SU-DHL-6 (cell line): ENCODE measurements around the gene PTPRE.

Experiments
- H2AFZ ChIP-seq: fragments of 200-600 bp; sonication (generic); 2 replicates; pipeline ENCODE4 v1.6.1; 2014; ENCODE audit warnings: low read depth, mild to moderate bottlenecking, moderate library complexity, mixed read lengths, antibody characterized with exemption, low read length; ENCODE audit not compliant: severe bottlenecking
- H3F3A ChIP-seq: fragments of 200-600 bp; shearing (Covaris generic); 2 replicates; pipeline ENCODE4 v1.6.0; 2016; ENCODE audit warnings: antibody characterized with exemption, mild to moderate bottlenecking; ENCODE audit not compliant: insufficient read depth
- H3K27ac ChIP-seq: fragments of 200-600 bp; sonication (generic); 2 replicates; pipeline ENCODE4 v1.5.1; 2016; ENCODE audit warnings: low read depth, mild to moderate bottlenecking, low read length, moderate library complexity, mixed read lengths
- H3K27me3 ChIP-seq: fragments of 200-600 bp; sonication (generic), shearing (Covaris generic); 2 replicates; pipeline ENCODE4 v1.6.0; 2014; ENCODE audit warnings: mild to moderate bottlenecking, low read length
- H3K36me3 ChIP-seq: fragments of 200-600 bp; sonication (generic); 2 replicates; pipeline ENCODE4 v1.6.1; 2014; ENCODE audit warnings: mild to moderate bottlenecking, low read length, mixed read lengths
- H3K4me2 ChIP-seq: fragments of 300-600, 200-600 bp; shearing (Covaris generic), sonication (generic); 2 replicates; pipeline ENCODE4 v1.6.0; 2014; ENCODE audit warnings: low read length, low read depth, mild to moderate bottlenecking; ENCODE audit not compliant: poor library complexity, severe bottlenecking
- H3K4me3 ChIP-seq: fragments of 200-600 bp; sonication (generic); 2 replicates; pipeline ENCODE4 v1.5.1; 2014; ENCODE audit warnings: antibody characterized with exemption, low read length, mild to moderate bottlenecking, mixed read lengths; ENCODE audit not compliant: insufficient read depth, poor library complexity, severe bottlenecking
- H3K79me2 ChIP-seq: fragments of 200-600 bp; sonication (generic); 2 replicates; pipeline ENCODE4 v1.6.1; 2014; ENCODE audit warnings: mild to moderate bottlenecking, low read length, moderate library complexity; ENCODE audit not compliant: insufficient read depth
- H3K9ac ChIP-seq: fragments of 200-600 bp; sonication (generic); 2 replicates; pipeline ENCODE4 v1.7.0; 2014; ENCODE audit warnings: mild to moderate bottlenecking, low read length
- H3K9me2 ChIP-seq: fragments of 200-600 bp; sonication (generic); replicated peaks from 2 replicates; pipeline ENCODE4 v1.6.1; 2014; ENCODE audit warnings: low read length; ENCODE audit not compliant: insufficient read depth
- H3K9me3 ChIP-seq: fragments of 200-600 bp; sonication (generic); 2 replicates; pipeline ENCODE4 v1.6.1; 2014; ENCODE audit warnings: low read length, mixed read lengths; ENCODE audit not compliant: insufficient read depth
- H4K20me1 ChIP-seq: fragments of 200-600 bp; sonication (generic); 2 replicates; pipeline ENCODE4 v1.6.1; 2014; ENCODE audit warnings: low read depth, mild to moderate bottlenecking, antibody characterized with exemption, low read length, moderate library complexity, mixed read lengths
- EZH2phosphoT487 ChIP-seq: fragments of 200-600 bp; sonication (generic), shearing (Covaris generic); conservative IDR thresholded peaks from 2 replicates; pipeline ENCODE4 v1.6.1; 2018; ENCODE audit warnings: mild to moderate bottlenecking, antibody characterized with exemption, low read length, moderate library complexity, mixed read lengths
- TF ChIP-seq, protein P1 (sequence below): fragments of 200-600 bp; sonication (generic); IDR thresholded peaks from one replicate; pipeline ENCODE4 v1.5.1; 2017; ENCODE audit warnings: antibody characterized with exemption, mild to moderate bottlenecking, low read length, moderate library complexity; ENCODE audit not compliant: insufficient read depth, poor library complexity, severe bottlenecking

Gene PTPRE

DNA sequence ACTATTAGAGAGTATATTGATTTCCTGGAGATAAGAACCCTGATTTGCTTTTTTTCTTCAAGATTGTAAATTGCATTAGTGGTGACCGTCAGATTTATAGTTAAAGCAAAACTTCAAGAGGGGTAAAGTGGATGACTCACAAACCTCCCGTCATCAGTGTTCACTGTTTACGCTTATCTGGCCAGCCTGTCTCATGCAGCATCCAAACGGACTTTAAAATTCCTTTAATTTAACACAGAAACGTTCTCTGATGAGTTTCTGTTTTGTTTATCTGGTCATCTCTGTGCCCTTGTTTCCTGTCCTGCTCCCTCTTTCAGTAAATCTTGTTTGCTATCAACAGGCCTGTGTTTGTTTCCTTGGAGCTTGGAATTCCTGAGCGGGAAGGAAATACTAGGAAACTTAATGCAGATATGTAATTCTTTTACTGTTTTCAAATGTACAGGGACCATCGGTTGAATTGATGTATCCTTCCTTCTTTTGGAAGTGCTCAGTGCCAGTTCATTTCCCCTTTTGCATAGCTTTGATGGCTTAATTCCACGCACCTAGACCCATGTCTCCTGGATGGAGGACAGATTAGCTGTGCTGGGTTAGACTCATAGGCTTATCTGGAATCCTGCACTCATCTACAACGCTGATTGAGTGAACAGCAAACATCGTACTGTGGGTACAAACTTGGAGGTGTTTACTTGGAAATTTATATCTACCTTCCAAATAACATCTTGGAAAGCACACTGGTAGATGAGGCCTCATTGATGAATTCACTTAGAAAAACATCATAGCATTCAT lies 21.3 kb downstream of the PTPRE start:
- H3K4me2 ChIP-seq, result no peak overlapping the region
- H3F3A ChIP-seq, result no peaks in the 10 kb centered on the region
- no peak overlapping the region for H2AFZ ChIP-seq
- H3K9me3 ChIP-seq, result no peaks in the 10 kb centered on the region
- H3K4me3 ChIP-seq, result no peak overlapping the region
- H3K9me2 ChIP-seq, result no peaks in the 10 kb centered on the region
- H3K27me3 ChIP-seq, result no peaks in the 10 kb centered on the region
- H3K9ac ChIP-seq, result no peak overlapping the region
- TF ChIP-seq EZH2phosphoT487, result no peak
- TF ChIP-seq, protein P1, sequence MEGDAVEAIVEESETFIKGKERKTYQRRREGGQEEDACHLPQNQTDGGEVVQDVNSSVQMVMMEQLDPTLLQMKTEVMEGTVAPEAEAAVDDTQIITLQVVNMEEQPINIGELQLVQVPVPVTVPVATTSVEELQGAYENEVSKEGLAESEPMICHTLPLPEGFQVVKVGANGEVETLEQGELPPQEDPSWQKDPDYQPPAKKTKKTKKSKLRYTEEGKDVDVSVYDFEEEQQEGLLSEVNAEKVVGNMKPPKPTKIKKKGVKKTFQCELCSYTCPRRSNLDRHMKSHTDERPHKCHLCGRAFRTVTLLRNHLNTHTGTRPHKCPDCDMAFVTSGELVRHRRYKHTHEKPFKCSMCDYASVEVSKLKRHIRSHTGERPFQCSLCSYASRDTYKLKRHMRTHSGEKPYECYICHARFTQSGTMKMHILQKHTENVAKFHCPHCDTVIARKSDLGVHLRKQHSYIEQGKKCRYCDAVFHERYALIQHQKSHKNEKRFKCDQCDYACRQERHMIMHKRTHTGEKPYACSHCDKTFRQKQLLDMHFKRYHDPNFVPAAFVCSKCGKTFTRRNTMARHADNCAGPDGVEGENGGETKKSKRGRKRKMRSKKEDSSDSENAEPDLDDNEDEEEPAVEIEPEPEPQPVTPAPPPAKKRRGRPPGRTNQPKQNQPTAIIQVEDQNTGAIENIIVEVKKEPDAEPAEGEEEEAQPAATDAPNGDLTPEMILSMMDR, result no peak
- H3K79me2 ChIP-seq, result no peaks in the 10 kb centered on the region
- no peaks in the 10 kb centered on the region for H4K20me1 ChIP-seq
- H3K27ac ChIP-seq, result no peak overlapping the region
- H3K36me3 ChIP-seq, result no peaks in the 10 kb centered on the region

DNA sequence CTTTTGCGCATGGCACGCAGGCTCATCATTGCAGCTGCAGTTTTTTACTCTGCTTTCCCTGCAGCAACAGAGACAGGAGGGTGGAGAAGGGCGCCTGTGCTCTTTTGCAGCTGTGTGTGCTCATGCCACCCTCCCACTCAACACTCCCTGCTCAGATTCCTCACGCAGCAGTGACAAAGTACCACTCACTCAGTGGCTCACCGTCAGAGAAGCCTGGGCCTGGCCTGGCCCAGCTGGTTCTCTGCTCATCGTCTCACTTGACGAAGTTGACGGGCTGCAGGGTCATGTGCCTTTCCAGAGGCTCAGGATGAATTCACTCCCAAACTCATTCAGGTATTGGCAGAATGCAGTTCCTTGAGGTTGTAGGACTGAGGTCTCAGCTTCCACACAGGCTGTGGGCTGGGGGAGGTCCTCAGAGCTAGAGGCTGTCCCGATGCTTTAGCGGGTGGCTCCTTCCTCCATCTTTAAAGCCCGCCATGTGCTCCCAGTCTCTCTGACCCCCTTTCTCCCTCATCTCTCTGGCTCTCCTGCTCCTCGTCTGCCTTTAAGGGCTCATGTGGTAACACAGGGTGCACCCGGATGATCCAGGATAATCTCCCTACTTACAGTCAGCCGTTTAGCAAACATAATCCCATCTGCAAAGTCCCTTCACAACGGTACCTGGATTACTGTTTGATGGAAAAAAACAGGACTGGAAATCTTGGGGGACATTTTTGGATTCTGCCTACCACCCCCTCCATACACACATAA lies 25.8 kb downstream of the PTPRE start:
- Histone ChIP-seq H3K4me3 (no peak overlapping the region), H3F3A (no peaks in the 10 kb centered on the region), H3K4me2 (no peak overlapping the region)

DNA sequence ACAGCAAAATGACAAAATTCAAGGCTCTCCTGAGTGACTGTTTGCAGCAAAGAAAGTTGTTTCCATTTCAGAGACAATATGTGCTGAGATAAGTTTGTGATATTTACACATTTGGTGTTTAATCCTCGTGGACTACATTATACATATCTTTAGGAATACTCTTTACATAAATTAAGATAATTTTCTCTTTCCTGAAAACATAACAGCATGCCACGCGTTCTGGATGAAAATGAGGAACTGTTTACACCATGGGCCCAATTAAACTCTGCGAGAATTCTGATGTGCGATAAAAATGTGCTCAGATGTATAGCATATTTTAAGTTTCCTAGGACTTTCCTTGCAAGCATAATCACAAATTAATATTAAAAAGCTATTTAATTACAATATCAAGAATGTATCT lies 26.4 kb downstream of the PTPRE start:
- no peak overlapping the region for H3K4me3 ChIP-seq
- TF ChIP-seq, protein P1, result no peak
- TF ChIP-seq EZH2phosphoT487, result no peak
- no peak overlapping the region for H3K4me2 ChIP-seq
- no peaks in the 10 kb centered on the region for H3K9me3 ChIP-seq
- H3K27me3 ChIP-seq, result no peaks in the 10 kb centered on the region
- no peaks in the 10 kb centered on the region for H3K36me3 ChIP-seq
- no peak overlapping the region for H2AFZ ChIP-seq
- no peak overlapping the region for H3K27ac ChIP-seq
- H3F3A ChIP-seq, result no peaks in the 10 kb centered on the region
- no peaks in the 10 kb centered on the region for H3K79me2 ChIP-seq
- no peaks in the 10 kb centered on the region for H3K9me2 ChIP-seq
- H3K9ac ChIP-seq, result no peak overlapping the region
- H4K20me1 ChIP-seq, result no peaks in the 10 kb centered on the region

More for the DNA sequence above, 25.8 kb downstream of the PTPRE start:
- Histone ChIP-seq H3K27ac (no peak overlapping the region), H4K20me1 (no peaks in the 10 kb centered on the region), H3K9me3 (no peaks in the 10 kb centered on the region), H3K79me2 (no peaks in the 10 kb centered on the region), H3K36me3 (no peaks in the 10 kb centered on the region), H3K27me3 (no peaks in the 10 kb centered on the region), H3K9me2 (no peaks in the 10 kb centered on the region), H3K9ac (no peak overlapping the region), H2AFZ (no peak overlapping the region)
- TF ChIP-seq, protein P1, result no peak
- TF ChIP-seq EZH2phosphoT487, result no peak
